ENCODE results near the gene SUN5.

SUN5 gene

GRCh38 chr20:33005908-33006775 lies 1.9 kb upstream of the SUN5 start:
- TF ChIP-seq YY1 (IDR thresholded peaks at IDR 0.05; ENCODE audit: low read depth) (no peak), EP300 (IDR thresholded peaks at IDR 0.05; ENCODE audit: borderline replicate concordance) (no peak), CREB1 (IDR thresholded peaks at IDR 0.05; ENCODE audit: low read depth) (no peak), TEAD4 (IDR thresholded peaks at IDR 0.05) (no peak), EGR1 (IDR thresholded peaks at IDR 0.05) (no peak), REST (IDR thresholded peaks at IDR 0.05; ENCODE audit: low read depth) (no peak), CEBPB (IDR thresholded peaks at IDR 0.05) (no peak), NFIC (IDR thresholded peaks at IDR 0.05) (no peak), USF1 (IDR thresholded peaks at IDR 0.05) (no peak), ZBTB7A (IDR thresholded peaks at IDR 0.05; ENCODE audit: low read depth) (no peak), RAD21 (IDR thresholded peaks at IDR 0.05; ENCODE audit: low read depth) (no peak), TAF1 (IDR thresholded peaks at IDR 0.05; ENCODE audit: low read depth) (no peak), MAX (IDR thresholded peaks at IDR 0.05) (no peak), FOXM1 (IDR thresholded peaks at IDR 0.05; ENCODE audit: borderline replicate concordance, low read depth) (no peak)

- TF ChIP-seq RAD21 (IDR thresholded peaks at IDR 0.05; ENCODE audit: low read depth), result peak; percentile 54
- no peak for TF ChIP-seq CREB1 (IDR thresholded peaks at IDR 0.05; ENCODE audit: low read depth)
Observed at GRCh38 chr20:33005132-33005566, 916 bp upstream of the SUN5 start.

GRCh38 chr20:33002087-33002808 lies 2.0 kb downstream of the SUN5 start:
- TF ChIP-seq EGR1 (IDR thresholded peaks at IDR 0.05) (no peak), NFIC (IDR thresholded peaks at IDR 0.05) (no peak), TAF1 (IDR thresholded peaks at IDR 0.05; ENCODE audit: low read depth) (no peak), EP300 (IDR thresholded peaks at IDR 0.05; ENCODE audit: borderline replicate concordance) (no peak)

- TF ChIP-seq REST (IDR thresholded peaks at IDR 0.05; ENCODE audit: low read depth) (no peak), NFIC (IDR thresholded peaks at IDR 0.05) (peak; percentile 31)
Observed at GRCh38 chr20:33000802-33001466, 3.3 kb downstream of the SUN5 start.

- TF ChIP-seq RAD21 (IDR thresholded peaks at IDR 0.05; ENCODE audit: low read depth) (no peak), USF1 (IDR thresholded peaks at IDR 0.05) (no peak), CREB1 (IDR thresholded peaks at IDR 0.05; ENCODE audit: low read depth) (no peak), NFIC (IDR thresholded peaks at IDR 0.05) (no peak), TAF1 (IDR thresholded peaks at IDR 0.05; ENCODE audit: low read depth) (no peak), EGR1 (IDR thresholded peaks at IDR 0.05) (no peak), CEBPB (IDR thresholded peaks at IDR 0.05) (no peak), TCF12 (IDR thresholded peaks at IDR 0.05; ENCODE audit: low read depth) (no peak)
Observed at GRCh38 chr20:32999603-33000250, 4.5 kb downstream of the SUN5 start.

GRCh38 chr20:32997431-32997830 lies 6.8 kb downstream of the SUN5 start:
- no peak for TF ChIP-seq CEBPB (IDR thresholded peaks at IDR 0.05)
- no peak for TF ChIP-seq TEAD4 (IDR thresholded peaks at IDR 0.05)
- TF ChIP-seq USF1 (IDR thresholded peaks at IDR 0.05), result no peak
- no peak for TF ChIP-seq ZBTB7A (IDR thresholded peaks at IDR 0.05; ENCODE audit: low read depth)
- TF ChIP-seq EP300 (IDR thresholded peaks at IDR 0.05; ENCODE audit: borderline replicate concordance), result no peak
- no peak for TF ChIP-seq NFIC (IDR thresholded peaks at IDR 0.05)
- TF ChIP-seq REST (IDR thresholded peaks at IDR 0.05; ENCODE audit: low read depth), result no peak
- no peak for TF ChIP-seq TCF12 (IDR thresholded peaks at IDR 0.05; ENCODE audit: low read depth)
- no peak for TF ChIP-seq YY1 (IDR thresholded peaks at IDR 0.05; ENCODE audit: low read depth)
- no peak for TF ChIP-seq CREB1 (IDR thresholded peaks at IDR 0.05; ENCODE audit: low read depth)
- no peak for TF ChIP-seq RAD21 (IDR thresholded peaks at IDR 0.05; ENCODE audit: low read depth)
- TF ChIP-seq EGR1 (IDR thresholded peaks at IDR 0.05), result no peak
- no peak for TF ChIP-seq TAF1 (IDR thresholded peaks at IDR 0.05; ENCODE audit: low read depth)
- no peak for TF ChIP-seq FOXM1 (IDR thresholded peaks at IDR 0.05; ENCODE audit: borderline replicate concordance, low read depth)
- no peak for TF ChIP-seq MAX (IDR thresholded peaks at IDR 0.05)

Measured in Ishikawa (cell line).